ENCODE results near the gene TAC4.

DNA sequence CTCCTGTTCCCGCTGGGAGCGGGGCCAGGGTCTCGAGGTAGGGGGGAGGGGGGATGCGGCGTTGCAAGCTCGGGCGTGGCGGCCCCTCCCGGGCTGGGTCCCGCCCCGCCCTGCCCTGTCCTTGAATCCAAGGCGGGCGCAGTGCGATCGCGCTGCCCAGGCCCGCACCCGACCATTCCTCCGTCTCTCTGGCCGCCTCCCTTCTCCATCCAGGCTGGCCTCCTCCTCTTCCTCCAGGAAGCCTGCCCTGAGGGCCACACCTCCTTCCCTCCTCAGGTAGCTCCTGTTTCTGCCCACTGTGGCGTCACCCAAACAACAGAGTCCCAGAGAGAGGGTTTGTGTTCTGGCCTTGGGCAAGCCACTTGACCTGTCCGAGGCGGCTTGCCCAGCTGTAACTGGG lies 43.0 kb upstream of the TAC4 start:
- no peak for TF ChIP-seq NBN (IDR thresholded peaks at IDR 0.05)
- TF ChIP-seq BACH1 (IDR thresholded peaks at IDR 0.05; ENCODE audit: borderline replicate concordance), result no peak
- TF ChIP-seq SREBF1 (IDR thresholded peaks at IDR 0.05; ENCODE audit: low read length), result no peak
- no peak for TF ChIP-seq MXI1 (IDR thresholded peaks at IDR 0.05; ENCODE audit: low read depth, low read length)
- TF ChIP-seq ZNF24 (IDR thresholded peaks at IDR 0.05), result no peak
- TF ChIP-seq, protein P1, sequence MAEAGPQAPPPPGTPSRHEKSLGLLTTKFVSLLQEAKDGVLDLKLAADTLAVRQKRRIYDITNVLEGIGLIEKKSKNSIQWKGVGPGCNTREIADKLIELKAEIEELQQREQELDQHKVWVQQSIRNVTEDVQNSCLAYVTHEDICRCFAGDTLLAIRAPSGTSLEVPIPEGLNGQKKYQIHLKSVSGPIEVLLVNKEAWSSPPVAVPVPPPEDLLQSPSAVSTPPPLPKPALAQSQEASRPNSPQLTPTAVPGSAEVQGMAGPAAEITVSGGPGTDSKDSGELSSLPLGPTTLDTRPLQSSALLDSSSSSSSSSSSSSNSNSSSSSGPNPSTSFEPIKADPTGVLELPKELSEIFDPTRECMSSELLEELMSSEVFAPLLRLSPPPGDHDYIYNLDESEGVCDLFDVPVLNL (IDR thresholded peaks at IDR 0.05; ENCODE audit: low read depth, low read length), result no peak
- no peak for TF ChIP-seq ATF2 (IDR thresholded peaks at IDR 0.05; ENCODE audit: low read length)
- TF ChIP-seq NFIC (IDR thresholded peaks at IDR 0.05; ENCODE audit: low read depth, low read length), result no peak
- TF ChIP-seq GABPA (IDR thresholded peaks at IDR 0.05; ENCODE audit: low read depth), result no peak
- no peak for TF ChIP-seq JUND (IDR thresholded peaks at IDR 0.05; ENCODE audit: low read depth, low read length)
- TF ChIP-seq POLR2AphosphoS5 (IDR thresholded peaks at IDR 0.05; ENCODE audit: low read length), result no peak
- TF ChIP-seq CTCF (IDR thresholded peaks at IDR 0.05 in 2 of 3, conservative IDR thresholded peaks at IDR 0.05 in 1 of 3; ENCODE audit: control insufficient read depth in 2 of 3, extremely low read depth in 1 of 3, insufficient read depth in 1 of 3, low read depth in 3 of 3, low read length in 3 of 3), result no peak
- no peak for TF ChIP-seq EED (IDR thresholded peaks at IDR 0.05; ENCODE audit: low read depth)
